CD14-positive monocyte (primary cell): ENCODE results near the gene TMEM248. TPM values are rescaled to one million over a fixed set of nuclear protein-coding genes. Genes with fewer than 3 reads are reported as not detected.
"Not testable (repeated sequence)": the region's sequence is repeated elsewhere in the genome, so short reads cannot be mapped to it uniquely, and the experiment has no call there.

Experiments
- DNase-seq, 3 donors: peaks; one replicate each; pipeline ENCODE4 v3.0.0-alpha.2; 2011 to 2022
- H2AFZ ChIP-seq: 2 replicates; pipeline ENCODE4 v1.6.0; 2012; ENCODE audit warnings: mild to moderate bottlenecking, low read depth, low read length, inconsistent platforms; ENCODE audit not compliant: insufficient read depth, poor library complexity, severe bottlenecking
- H3K27ac ChIP-seq, 2 donors: 1 replicate in 1 of 2; 2 replicates in 1 of 2; pipeline ENCODE4 v1.5.1; 2012 to 2013; ENCODE audit warnings: low read length in 2 of 2, control low read depth in 1 of 2, inconsistent platforms in 1 of 2, low read depth in 1 of 2, mild to moderate bottlenecking in 1 of 2
- H3K27me3 ChIP-seq, 2 donors: one replicate each; pipeline versions ENCODE4 v1.6.0 to v1.6.1; 2011 to 2013; ENCODE audit warnings: low read length in 2 of 2; ENCODE audit not compliant: control insufficient read depth in 2 of 2, insufficient read depth in 2 of 2
- H3K36me3 ChIP-seq, 2 donors: replicated peaks in 1 of 2; 1 replicate in 1 of 2; 2 replicates in 1 of 2; pipeline versions ENCODE4 v1.5.1 to v1.6.1; 2012 to 2013; ENCODE audit warnings: low read length in 2 of 2, control low read depth in 1 of 2, inconsistent platforms in 1 of 2, mild to moderate bottlenecking in 1 of 2; ENCODE audit not compliant: insufficient read depth in 2 of 2, control insufficient read depth in 1 of 2
- H3K4me1 ChIP-seq, 2 donors: 1 replicate in 1 of 2; 2 replicates in 1 of 2; pipeline versions ENCODE4 v1.5.1 to v1.6.1; 2012 to 2013; ENCODE audit warnings: low read length in 2 of 2, control low read depth in 1 of 2, inconsistent platforms in 1 of 2, mild to moderate bottlenecking in 1 of 2, moderate library complexity in 1 of 2; ENCODE audit not compliant: insufficient read depth in 2 of 2, control insufficient read depth in 1 of 2
- H3K4me2 ChIP-seq: replicated peaks from 2 replicates; pipeline ENCODE3; 2012; ENCODE audit warnings: low read length, moderate library complexity, mild to moderate bottlenecking; ENCODE audit not compliant: poor library complexity, severe bottlenecking; ENCODE audit errors: extremely low read depth
- H3K4me3 ChIP-seq, 3 experiments: fragments of 200-600 bp in 1 of 3; sonication (generic) in 1 of 3; replicated peaks in 1 of 3; 1 replicate in 2 of 3; 2 replicates in 1 of 3; pipeline ENCODE4 v1.5.1; 2011 to 2013; ENCODE audit warnings: low read length in 3 of 3, mild to moderate bottlenecking in 3 of 3, control low read depth in 2 of 3, low read depth in 2 of 3, inconsistent platforms in 1 of 3, moderate library complexity in 1 of 3
- H3K79me2 ChIP-seq: 2 replicates; pipeline ENCODE4 v1.6.0; 2012; ENCODE audit warnings: mild to moderate bottlenecking, control low read depth, inconsistent platforms, low read length, moderate library complexity; ENCODE audit not compliant: insufficient read depth
- H3K9ac ChIP-seq: 2 replicates; pipeline ENCODE4 v1.6.0; 2017; ENCODE audit warnings: low read length, mild to moderate bottlenecking; ENCODE audit not compliant: insufficient read depth, poor library complexity, severe bottlenecking
- H3K9me3 ChIP-seq, 2 donors: replicated peaks in 1 of 2; 1 replicate in 1 of 2; 2 replicates in 1 of 2; pipeline versions ENCODE4 v1.5.1 to v1.6.1; 2012 to 2013; ENCODE audit warnings: low read length in 2 of 2, control low read depth in 1 of 2; ENCODE audit not compliant: control insufficient read depth in 1 of 2, insufficient read depth in 1 of 2
- H4K20me1 ChIP-seq: 2 replicates; pipeline ENCODE4 v1.6.0; 2012; ENCODE audit warnings: mild to moderate bottlenecking, low read length, control low read depth, moderate library complexity; ENCODE audit not compliant: insufficient read depth
- H3K27ac Mint-ChIP-seq, 7 donors: one replicate each; pipeline ENCODE4 v1.8.0; 2020; ENCODE audit warnings: mild to moderate bottlenecking in 7 of 7, mixed read lengths in 7 of 7, moderate library complexity in 6 of 7, inconsistent platforms in 2 of 7
- H3K27me3 Mint-ChIP-seq, 3 donors: one replicate each; pipeline ENCODE4 v1.8.0; 2021 to 2022; ENCODE audit warnings: low read depth in 3 of 3, mild to moderate bottlenecking in 3 of 3, mixed read lengths in 3 of 3, moderate library complexity in 3 of 3, inconsistent platforms in 1 of 3
- H3K36me3 Mint-ChIP-seq, 2 donors: one replicate each; pipeline ENCODE4 v1.8.0; 2020; ENCODE audit warnings: mixed read lengths in 2 of 2, inconsistent platforms in 1 of 2, mild to moderate bottlenecking in 1 of 2
- H3K4me1 Mint-ChIP-seq: one replicate; pipeline ENCODE4 v1.8.0; 2020; ENCODE audit warnings: mild to moderate bottlenecking, mixed read lengths
- H3K4me3 Mint-ChIP-seq, 2 donors: one replicate each; pipeline ENCODE4 v1.8.0; 2020; ENCODE audit warnings: mild to moderate bottlenecking in 2 of 2, mixed read lengths in 2 of 2, moderate library complexity in 1 of 2
- H3K9me3 Mint-ChIP-seq, 7 donors: one replicate each; pipeline ENCODE4 v1.8.0; 2020 to 2022; ENCODE audit warnings: mixed read lengths in 7 of 7, mild to moderate bottlenecking in 6 of 7, moderate library complexity in 6 of 7, inconsistent platforms in 2 of 7
- WGBS: methylation state at CpG from one replicate; pipeline ENCODE4 v1.1.5; 2013; ENCODE audit warnings: missing lambda C conversion rate; ENCODE audit not compliant: insufficient coverage; 5-methylcytosine and 5-hydroxymethylcytosine counted together
- intact Hi-C, 2 donors: fragments of 100-400 bp; cut with micrococcal nuclease; formaldehyde crosslinking; loops; one replicate each; pipeline versions ENCODE4 v1.15.0 to v1.15.1; 2023
- polyA plus RNA-seq, 3 donors: library from polyadenylated mRNA; depleted of rRNA in 1 of 3; unstranded in 2 of 3; stranded (reverse) in 1 of 3; fragments of 300-500 nt in 2 of 3; fragments of >200 nt in 1 of 3; fragmentation: Illumina TruSeq in 2 of 3; gene quantifications; 1 replicate in 2 of 3; 2 replicates in 1 of 3; pipeline ENCODE4 v1.2.3, GENCODE V29; 2012 to 2021
- TF ChIP-seq, protein P1 (sequence below): fragments of 200-600 bp; IDR thresholded peaks from one replicate; pipeline ENCODE4 v1.8.0; 2022; ENCODE audit warnings: antibody characterized with exemption, mild to moderate bottlenecking

Gene TMEM248
- polyA plus RNA-seq, 3 donors, result 67.5 to 82.3 (median 78.3) TPM

DNA sequence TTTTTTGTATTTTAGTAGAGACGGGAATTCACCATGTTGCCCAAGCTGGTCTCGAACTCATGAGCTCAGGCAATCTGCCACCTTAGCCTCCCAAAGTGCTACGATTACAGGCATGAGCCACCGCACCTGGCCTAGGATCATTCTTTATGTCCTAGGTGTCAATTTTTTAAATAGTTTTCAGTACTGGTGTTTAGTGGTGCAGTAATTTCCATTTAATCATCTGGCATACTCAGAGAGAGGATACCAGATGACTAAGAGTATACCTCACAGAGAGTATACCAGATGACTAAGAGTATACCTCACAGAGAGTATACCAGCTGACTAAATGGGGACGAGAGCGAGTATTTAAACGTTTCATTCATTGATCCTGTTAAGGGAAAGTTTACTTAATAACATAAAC is 37.3 kb upstream of the TMEM248 start:
- no peak overlapping the region for H2AFZ ChIP-seq
- no peaks in the 10 kb centered on the region for H3K9me3 ChIP-seq
- no peak overlapping the region for H3K9ac ChIP-seq
- WGBS, result 100% methylated on average over 1 of the region's 7 CpGs
- H3K4me1 ChIP-seq, result no peaks in the 10 kb centered on the region
- H3K27ac ChIP-seq, result no peak overlapping the region
- no peaks in the 10 kb centered on the region for H4K20me1 ChIP-seq
- no peaks in the 10 kb centered on the region for H3K79me2 ChIP-seq
- TF ChIP-seq, protein P1, sequence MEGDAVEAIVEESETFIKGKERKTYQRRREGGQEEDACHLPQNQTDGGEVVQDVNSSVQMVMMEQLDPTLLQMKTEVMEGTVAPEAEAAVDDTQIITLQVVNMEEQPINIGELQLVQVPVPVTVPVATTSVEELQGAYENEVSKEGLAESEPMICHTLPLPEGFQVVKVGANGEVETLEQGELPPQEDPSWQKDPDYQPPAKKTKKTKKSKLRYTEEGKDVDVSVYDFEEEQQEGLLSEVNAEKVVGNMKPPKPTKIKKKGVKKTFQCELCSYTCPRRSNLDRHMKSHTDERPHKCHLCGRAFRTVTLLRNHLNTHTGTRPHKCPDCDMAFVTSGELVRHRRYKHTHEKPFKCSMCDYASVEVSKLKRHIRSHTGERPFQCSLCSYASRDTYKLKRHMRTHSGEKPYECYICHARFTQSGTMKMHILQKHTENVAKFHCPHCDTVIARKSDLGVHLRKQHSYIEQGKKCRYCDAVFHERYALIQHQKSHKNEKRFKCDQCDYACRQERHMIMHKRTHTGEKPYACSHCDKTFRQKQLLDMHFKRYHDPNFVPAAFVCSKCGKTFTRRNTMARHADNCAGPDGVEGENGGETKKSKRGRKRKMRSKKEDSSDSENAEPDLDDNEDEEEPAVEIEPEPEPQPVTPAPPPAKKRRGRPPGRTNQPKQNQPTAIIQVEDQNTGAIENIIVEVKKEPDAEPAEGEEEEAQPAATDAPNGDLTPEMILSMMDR, result no peak
- H3K9me3 Mint-ChIP-seq, result no peaks in the 10 kb centered on the region
- H3K36me3 ChIP-seq, result peaks cover 0 to 3% of the 10 kb centered on the region in 2 donors
- H3K4me3 ChIP-seq, result no peak overlapping the region
- no peak for DNase-seq
- peak overlapping the region in 1 of 7 donors; percentile 63 for H3K27ac Mint-ChIP-seq
- H3K27me3 ChIP-seq, result no peaks in the 10 kb centered on the region
- intact Hi-C loops, result no loop called here
- H3K4me3 Mint-ChIP-seq, result no peak overlapping the region
- H3K4me2 ChIP-seq, result no peak overlapping the region
- peaks cover 6 to 20% of the 10 kb centered on the region in 2 donors for H3K36me3 Mint-ChIP-seq
- H3K4me1 Mint-ChIP-seq, result peaks cover 3% of the 10 kb centered on the region
- H3K27me3 Mint-ChIP-seq, result peaks cover 0 to 3% (median 2%) of the 10 kb centered on the region in 3 donors

DNA sequence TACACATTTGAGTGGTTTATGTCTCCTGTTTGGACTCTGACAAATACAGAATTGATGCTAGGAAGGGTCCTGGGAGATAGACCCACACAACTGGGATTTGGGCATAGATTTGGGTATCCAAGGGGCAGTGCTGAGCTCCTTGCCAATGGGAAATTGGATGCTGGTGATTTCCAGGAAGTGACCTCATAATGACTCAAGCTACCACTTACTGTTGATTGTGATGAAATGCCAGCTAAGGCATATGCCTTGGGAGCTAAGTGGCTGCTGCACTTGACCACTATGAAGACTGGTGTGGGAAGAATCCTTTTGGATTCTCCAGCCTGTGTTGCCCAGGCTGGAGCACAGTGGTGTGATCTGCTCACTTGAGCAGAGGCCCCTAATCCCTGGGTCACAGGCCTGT is 36.5 kb upstream of the TMEM248 start:
- H3K4me1 Mint-ChIP-seq, H3K79me2 ChIP-seq, H3K27ac ChIP-seq, intact Hi-C loops, H3K27me3 Mint-ChIP-seq, H4K20me1 ChIP-seq, H3K9me3 ChIP-seq, H2AFZ ChIP-seq, H3K27me3 ChIP-seq, H3K36me3 ChIP-seq, H3K4me2 ChIP-seq, H3K4me3 ChIP-seq, H3K9me3 Mint-ChIP-seq, H3K9ac ChIP-seq, H3K4me1 ChIP-seq, H3K4me3 Mint-ChIP-seq: not testable (repeated sequence)
- Mint-ChIP-seq H3K27ac (peak overlapping the region in 3 of 7 donors; percentile 37 to 58 (median 43)), H3K36me3 (peaks cover 3 to 16% of the 10 kb centered on the region in 2 donors)
- DNase-seq, result peak in 2 of 3 donors; percentile 3 to 56
